H9 (cell line): Measurements from ENCODE around the gene CHRM5. TPM values are rescaled to one million over a fixed set of nuclear protein-coding genes. Genes with fewer than 3 reads are reported as not detected.

Source experiments
- DNase-seq: peaks from one replicate; pipeline ENCODE4 v3.0.0-alpha.2; 2017
- H2AFZ ChIP-seq: one replicate; pipeline ENCODE4 v1.6.1; 2013; ENCODE audit warnings: mild to moderate bottlenecking, low read length, control low read depth, moderate library complexity
- H2AK5ac ChIP-seq: 2 replicates; pipeline ENCODE4 v1.6.1; 2013; ENCODE audit warnings: low read length, control low read depth, mixed read lengths; ENCODE audit not compliant: insufficient read length
- H2BK120ac ChIP-seq: one replicate; pipeline ENCODE4 v1.6.1; 2013; ENCODE audit warnings: low read depth, mild to moderate bottlenecking, low read length, control low read depth, inconsistent platforms; ENCODE audit not compliant: poor library complexity, severe bottlenecking
- H2BK12ac ChIP-seq: 2 replicates; pipeline ENCODE4 v1.6.1; 2013; ENCODE audit warnings: low read length, control low read depth, mixed read lengths, low read depth; ENCODE audit not compliant: insufficient read length
- H2BK15ac ChIP-seq: 2 replicates; pipeline ENCODE4 v1.6.1; 2013; ENCODE audit warnings: low read depth, low read length, control low read depth
- H2BK20ac ChIP-seq: one replicate; pipeline ENCODE4 v1.6.1; 2013; ENCODE audit warnings: low read depth, mild to moderate bottlenecking, low read length, control low read depth, inconsistent platforms; ENCODE audit not compliant: poor library complexity, severe bottlenecking
- H2BK5ac ChIP-seq: 2 replicates; pipeline ENCODE4 v1.6.1; 2013; ENCODE audit warnings: low read length, control low read depth, mixed read lengths; ENCODE audit not compliant: insufficient read length
- H3K14ac ChIP-seq: 2 replicates; pipeline ENCODE4 v1.6.1; 2013; ENCODE audit warnings: low read length, control low read depth; ENCODE audit not compliant: insufficient read depth
- H3K18ac ChIP-seq: 2 replicates; pipeline ENCODE4 v1.6.1; 2013; ENCODE audit warnings: low read depth, mild to moderate bottlenecking, mixed read lengths, low read length, control low read depth; ENCODE audit not compliant: insufficient read length
- H3K23ac ChIP-seq: 2 replicates; pipeline ENCODE4 v1.6.1; 2013; ENCODE audit warnings: low read length, control low read depth, mixed read lengths, low read depth; ENCODE audit not compliant: insufficient read length
- H3K23me2 ChIP-seq: 2 replicates; pipeline ENCODE4 v1.6.1; 2013; ENCODE audit warnings: low read depth, mild to moderate bottlenecking, mixed read lengths, low read length, control low read depth; ENCODE audit not compliant: insufficient read length, poor library complexity, severe bottlenecking
- H3K27ac ChIP-seq: 2 replicates; pipeline ENCODE4 v1.5.1; 2013; ENCODE audit warnings: low read length, control low read depth, mixed read lengths, low read depth; ENCODE audit not compliant: insufficient read length
- H3K27me3 ChIP-seq: 2 replicates; pipeline ENCODE4 v1.6.1; 2013; ENCODE audit warnings: low read length, control low read depth, inconsistent platforms; ENCODE audit not compliant: insufficient read depth
- H3K4ac ChIP-seq: 2 replicates; pipeline ENCODE4 v1.6.1; 2013; ENCODE audit warnings: low read depth, mild to moderate bottlenecking, control low read depth, inconsistent platforms, low read length, moderate library complexity
- H3K4me1 ChIP-seq: 2 replicates; pipeline ENCODE4 v1.6.1; 2013; ENCODE audit warnings: low read length, control low read depth, inconsistent platforms; ENCODE audit not compliant: insufficient read depth
- H3K4me2 ChIP-seq: 2 replicates; pipeline ENCODE4 v1.6.1; 2013; ENCODE audit warnings: low read length, control low read depth, mixed read lengths; ENCODE audit not compliant: insufficient read length, insufficient read depth
- H3K56ac ChIP-seq: 2 replicates; pipeline ENCODE4 v1.6.1; 2013; ENCODE audit warnings: low read depth, mild to moderate bottlenecking, mixed read lengths, low read length, control low read depth; ENCODE audit not compliant: insufficient read length
- H3K79me1 ChIP-seq: 2 replicates; pipeline ENCODE4 v1.6.1; 2013; ENCODE audit warnings: low read depth, mild to moderate bottlenecking, moderate library complexity, low read length, control low read depth, inconsistent platforms; ENCODE audit not compliant: insufficient read depth, poor library complexity, severe bottlenecking
- H3K79me2 ChIP-seq: 2 replicates; pipeline ENCODE4 v1.6.1; 2013; ENCODE audit warnings: low read length, control low read depth, inconsistent platforms; ENCODE audit not compliant: insufficient read depth
- H3K9ac ChIP-seq: 2 replicates; pipeline ENCODE4 v1.6.1; 2013; ENCODE audit warnings: low read length, control low read depth, mixed read lengths; ENCODE audit not compliant: insufficient read length; ENCODE audit errors: extremely low read depth
- H3K9me3 ChIP-seq: one replicate; pipeline ENCODE4 v1.6.1; 2013; ENCODE audit warnings: low read depth, low read length, inconsistent platforms; ENCODE audit not compliant: control insufficient read depth
- H3T11ph ChIP-seq: one replicate; pipeline ENCODE4 v1.6.1; 2013; ENCODE audit warnings: mild to moderate bottlenecking, low read length, control low read depth, inconsistent platforms
- H4K20me1 ChIP-seq: one replicate; pipeline ENCODE4 v1.6.1; 2013; ENCODE audit not compliant: control insufficient read depth, insufficient read length, insufficient read depth
- H4K5ac ChIP-seq: 2 replicates; pipeline ENCODE4 v1.6.1; 2013; ENCODE audit warnings: low read depth, mild to moderate bottlenecking, mixed read lengths, low read length, control low read depth; ENCODE audit not compliant: insufficient read length
- H4K8ac ChIP-seq: replicated peaks from 2 replicates; pipeline ENCODE4 v1.6.1; 2013; ENCODE audit warnings: low read length, control low read depth, mixed read lengths, low read depth; ENCODE audit not compliant: insufficient read length
- H4K91ac ChIP-seq: 2 replicates; pipeline ENCODE4 v1.6.1; 2013; ENCODE audit warnings: low read depth, mild to moderate bottlenecking, moderate library complexity, mixed read lengths, low read length, control low read depth; ENCODE audit not compliant: insufficient read length
- H3K27ac Mint-ChIP-seq, 3 experiments: 2 replicates in 2 of 3; 3 replicates in 1 of 3; pipeline ENCODE4 v1.8.0; 2020 to 2021; ENCODE audit warnings: mixed read lengths in 3 of 3, mild to moderate bottlenecking in 1 of 3, moderate library complexity in 1 of 3
- H3K27me3 Mint-ChIP-seq: 2 replicates; pipeline ENCODE4 v1.8.0; 2021; ENCODE audit warnings: low read depth, mild to moderate bottlenecking, moderate library complexity, mixed read lengths
- H3K36me3 Mint-ChIP-seq, 3 experiments: 2 replicates in 2 of 3; 3 replicates in 1 of 3; pipeline ENCODE4 v1.8.0; 2020 to 2021; ENCODE audit warnings: low read depth in 3 of 3, mixed read lengths in 3 of 3; ENCODE audit not compliant: insufficient read depth in 1 of 3
- H3K4me1 Mint-ChIP-seq, 2 experiments: 2 replicates each; pipeline ENCODE4 v1.8.0; 2020; ENCODE audit warnings: mixed read lengths in 2 of 2
- H3K4me3 Mint-ChIP-seq, 2 experiments: 2 replicates in 1 of 2; 3 replicates in 1 of 2; pipeline ENCODE4 v1.8.0; 2020 to 2021; ENCODE audit warnings: mild to moderate bottlenecking in 2 of 2, mixed read lengths in 2 of 2, moderate library complexity in 1 of 2
- H3K9me3 Mint-ChIP-seq, 2 experiments: 2 replicates in 1 of 2; 3 replicates in 1 of 2; pipeline ENCODE4 v1.8.0; 2020; ENCODE audit warnings: mild to moderate bottlenecking in 2 of 2, mixed read lengths in 2 of 2, moderate library complexity in 1 of 2
- WGBS: extraction: QIAGEN DNeasy Blood & Tissue Kit; methylation state at CpG from one replicate; pipeline ENCODE4 v1.1.7; 2013; ENCODE audit warnings: missing lambda C conversion rate, low lambda C conversion rate, mixed read lengths; ENCODE audit not compliant: insufficient read length; ENCODE audit errors: extremely low coverage; 5-methylcytosine and 5-hydroxymethylcytosine counted together
- total RNA-seq: library from RNA; stranded (reverse); gene quantifications from 2 replicates; pipeline ENCODE4 v1.2.1, GENCODE V29; 2021
- TF ChIP-seq, protein P1 (sequence below): fragments of 200-600 bp; sonication (generic); conservative IDR thresholded peaks from 3 replicates; pipeline ENCODE4 v1.8.0; 2021; ENCODE audit warnings: antibody characterized with exemption, mild to moderate bottlenecking

Gene CHRM5
- total RNA-seq, 1 experiment from 2014 or later: not detected

DNA sequence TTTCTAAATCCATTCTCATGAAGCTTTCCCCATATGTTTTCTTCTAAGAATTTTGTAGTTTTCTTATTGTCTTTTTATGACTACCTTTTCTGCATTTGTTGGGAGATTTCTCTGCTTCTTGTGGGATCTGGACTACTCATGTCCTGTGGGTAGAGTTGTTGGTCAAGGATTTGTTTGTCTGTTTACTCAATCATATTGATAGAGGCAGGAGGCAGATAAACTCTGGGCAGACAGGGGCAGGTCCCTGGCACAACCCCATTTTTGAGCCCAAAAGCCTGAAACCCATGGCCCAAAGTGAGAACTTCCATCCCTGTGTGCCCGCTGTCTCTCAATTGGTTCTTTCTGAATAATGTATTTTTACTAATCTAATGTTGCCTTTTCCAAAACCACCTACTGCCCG, 145.9 kb downstream of the CHRM5 start:
- Histone ChIP-seq H2BK5ac (no peak overlapping the region), H3K27ac (no peak overlapping the region), H2BK20ac (no peak overlapping the region), H4K8ac (no peak overlapping the region), H4K91ac (no peak overlapping the region), H3K4me1 (no peaks in the 10 kb centered on the region), H2AFZ (no peak overlapping the region), H3K4ac (no peak overlapping the region), H3K79me1 (no peaks in the 10 kb centered on the region), H2BK12ac (no peak overlapping the region), H3K4me2 (no peak overlapping the region), H3K79me2 (no peaks in the 10 kb centered on the region), H2BK120ac (no peak overlapping the region), H3K23ac (no peak overlapping the region), H3K18ac (no peak overlapping the region), H4K20me1 (no peaks in the 10 kb centered on the region), H4K5ac (no peak overlapping the region), H3K27me3 (no peaks in the 10 kb centered on the region), H3K9me3 (no peaks in the 10 kb centered on the region), H3K23me2 (no peaks in the 10 kb centered on the region), H3K14ac (no peak overlapping the region), H2BK15ac (no peak overlapping the region), H3T11ph (no peak overlapping the region), H3K9ac (no peak overlapping the region), H2AK5ac (no peak overlapping the region), H3K56ac (no peak overlapping the region)
- no peaks in the 10 kb centered on the region for H3K36me3 Mint-ChIP-seq
- H3K27ac Mint-ChIP-seq: no peak overlapping the region; a peak in 1 of 7 replicates
- no CpG with 5 or more reads among the region's 2 CpGs for WGBS
- no peak overlapping the region for H3K4me3 Mint-ChIP-seq
- no peaks in the 10 kb centered on the region for H3K9me3 Mint-ChIP-seq
- H3K4me1 Mint-ChIP-seq: peaks cover 6 to 8% of the 10 kb centered on the region in 2 experiments
- no peaks in the 10 kb centered on the region; the same call in none of the 2 replicates for H3K27me3 Mint-ChIP-seq
- DNase-seq: no peak
- TF ChIP-seq, protein P1, sequence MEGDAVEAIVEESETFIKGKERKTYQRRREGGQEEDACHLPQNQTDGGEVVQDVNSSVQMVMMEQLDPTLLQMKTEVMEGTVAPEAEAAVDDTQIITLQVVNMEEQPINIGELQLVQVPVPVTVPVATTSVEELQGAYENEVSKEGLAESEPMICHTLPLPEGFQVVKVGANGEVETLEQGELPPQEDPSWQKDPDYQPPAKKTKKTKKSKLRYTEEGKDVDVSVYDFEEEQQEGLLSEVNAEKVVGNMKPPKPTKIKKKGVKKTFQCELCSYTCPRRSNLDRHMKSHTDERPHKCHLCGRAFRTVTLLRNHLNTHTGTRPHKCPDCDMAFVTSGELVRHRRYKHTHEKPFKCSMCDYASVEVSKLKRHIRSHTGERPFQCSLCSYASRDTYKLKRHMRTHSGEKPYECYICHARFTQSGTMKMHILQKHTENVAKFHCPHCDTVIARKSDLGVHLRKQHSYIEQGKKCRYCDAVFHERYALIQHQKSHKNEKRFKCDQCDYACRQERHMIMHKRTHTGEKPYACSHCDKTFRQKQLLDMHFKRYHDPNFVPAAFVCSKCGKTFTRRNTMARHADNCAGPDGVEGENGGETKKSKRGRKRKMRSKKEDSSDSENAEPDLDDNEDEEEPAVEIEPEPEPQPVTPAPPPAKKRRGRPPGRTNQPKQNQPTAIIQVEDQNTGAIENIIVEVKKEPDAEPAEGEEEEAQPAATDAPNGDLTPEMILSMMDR: no peak
